GM19452 (cell line): Measurements from ENCODE around the gene DNAH9.

Experiments used
- ATAC-seq: cut with Tn5 transposase; IDR thresholded peaks from one replicate; pipeline ENCODE4 v1.9.1; 2021; ENCODE audit not compliant: unreplicated experiment

DNAH9 gene

DNA sequence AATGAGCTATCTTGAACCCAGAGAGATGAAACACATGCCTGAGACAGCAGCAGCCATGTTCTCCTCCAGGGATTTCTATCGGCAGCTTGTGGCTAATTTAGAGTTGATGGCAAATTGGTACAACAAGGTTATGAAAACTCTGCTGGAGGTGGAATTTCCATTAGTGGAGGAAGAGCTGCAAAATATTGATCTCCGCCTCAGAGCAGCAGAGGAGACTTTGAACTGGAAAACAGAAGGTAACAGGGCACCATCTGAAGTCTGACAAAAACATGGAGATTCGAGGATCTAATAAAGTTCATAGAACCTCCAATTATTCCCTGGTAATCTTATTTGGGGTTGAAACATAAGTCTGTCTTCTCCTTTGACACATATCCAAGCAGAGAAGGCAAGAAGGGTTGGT, 52.8 kb downstream of the DNAH9 start:
- ATAC-seq = no peak

DNA sequence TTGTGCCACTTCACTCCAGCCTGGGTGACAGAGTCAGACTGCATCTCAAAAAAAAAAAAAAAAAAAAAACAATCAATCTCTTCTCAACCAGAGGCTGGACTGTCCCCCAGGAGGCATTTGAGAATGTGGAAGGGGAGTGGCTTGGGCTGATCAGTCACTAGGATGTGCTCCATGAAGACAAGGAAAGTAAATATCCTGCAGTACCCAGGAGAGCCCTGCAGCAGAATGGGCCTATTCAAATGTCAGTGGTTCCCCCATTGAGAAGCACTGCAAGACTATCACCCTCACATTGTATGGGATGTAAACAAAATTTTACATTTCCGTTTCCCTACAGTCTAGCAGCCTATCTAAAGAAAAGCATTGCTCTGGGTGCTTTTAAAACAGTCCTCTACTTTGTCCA, 70.3 kb downstream of the DNAH9 start:
- ATAC-seq = no peak

DNA sequence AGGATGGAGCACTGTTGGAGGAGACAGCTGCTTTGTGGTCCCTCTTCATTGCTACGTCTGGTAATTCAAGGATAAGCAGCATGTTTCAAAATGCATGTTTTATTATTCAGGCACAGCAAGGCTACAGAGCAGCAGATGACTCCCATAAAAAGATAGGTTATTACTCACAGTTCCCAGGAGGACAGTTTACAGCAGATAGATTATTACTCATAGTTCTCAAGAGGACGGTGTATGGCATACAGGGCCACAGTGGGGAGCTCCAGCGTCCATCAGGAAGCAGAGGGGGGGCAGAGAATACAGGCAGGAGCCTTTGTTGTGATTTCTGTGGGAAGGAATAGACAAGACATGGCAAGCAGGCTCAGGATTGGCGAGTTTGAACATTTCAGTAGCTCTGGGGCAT, 72.9 kb downstream of the DNAH9 start:
- no peak for ATAC-seq

DNA sequence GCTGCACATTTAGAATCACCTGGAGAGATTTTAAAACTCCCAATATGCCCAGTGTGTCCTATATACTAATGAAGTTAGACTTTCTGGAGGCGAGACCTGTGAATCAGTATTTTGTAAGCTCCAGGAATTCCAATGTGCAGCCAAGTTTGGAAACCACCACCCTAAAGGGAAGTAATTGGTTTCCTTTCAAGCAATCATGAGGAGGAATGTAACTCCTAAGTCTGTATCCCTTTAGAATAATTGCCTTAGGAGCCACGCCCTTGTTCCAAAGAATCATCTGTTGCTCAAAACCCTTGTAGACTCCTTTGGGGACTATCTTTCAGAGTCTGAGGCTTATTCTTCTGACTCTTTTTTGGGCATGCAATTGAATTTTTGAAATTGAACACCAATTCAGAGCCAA, 84.4 kb downstream of the DNAH9 start:
- ATAC-seq = no peak

DNA sequence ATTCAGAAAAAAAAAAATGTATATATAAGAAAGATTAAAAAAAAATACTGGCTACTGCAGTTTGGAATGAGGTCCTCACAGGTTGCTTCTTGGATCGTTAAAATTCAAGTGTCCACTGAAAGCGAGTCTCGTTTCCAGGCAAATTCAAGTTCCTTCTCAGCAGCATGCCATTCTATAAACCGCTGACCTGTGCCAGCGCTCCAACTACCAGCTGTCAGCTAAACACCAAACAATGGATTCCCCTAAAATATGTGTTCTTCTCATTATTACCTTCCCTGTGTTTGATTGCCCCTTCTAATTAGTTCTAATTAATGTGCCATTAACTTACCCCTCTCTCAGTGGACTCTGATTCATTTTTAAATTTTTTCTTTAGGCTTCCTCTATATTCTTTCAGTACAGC, 92.4 kb downstream of the DNAH9 start:
- no peak for ATAC-seq

DNA sequence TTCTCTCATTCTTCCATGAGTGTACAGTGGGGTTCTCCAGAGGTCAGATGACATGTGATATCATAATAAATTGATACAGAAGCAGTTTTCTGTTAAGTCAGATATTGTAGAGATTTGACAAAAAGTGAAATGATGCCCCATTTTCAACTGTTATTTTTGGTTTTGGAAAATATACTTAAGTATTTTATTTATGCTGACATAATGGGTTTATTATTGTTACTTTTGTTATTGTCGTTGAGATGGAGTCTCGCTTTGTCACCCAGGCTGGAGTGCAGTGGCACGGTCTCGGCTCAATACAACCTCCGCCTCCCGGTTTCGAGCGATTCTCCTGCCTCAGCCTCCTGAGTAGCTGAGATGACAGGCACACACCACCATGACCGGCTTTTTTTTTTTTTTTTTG, 94.4 kb downstream of the DNAH9 start:
- no peak for ATAC-seq

DNA sequence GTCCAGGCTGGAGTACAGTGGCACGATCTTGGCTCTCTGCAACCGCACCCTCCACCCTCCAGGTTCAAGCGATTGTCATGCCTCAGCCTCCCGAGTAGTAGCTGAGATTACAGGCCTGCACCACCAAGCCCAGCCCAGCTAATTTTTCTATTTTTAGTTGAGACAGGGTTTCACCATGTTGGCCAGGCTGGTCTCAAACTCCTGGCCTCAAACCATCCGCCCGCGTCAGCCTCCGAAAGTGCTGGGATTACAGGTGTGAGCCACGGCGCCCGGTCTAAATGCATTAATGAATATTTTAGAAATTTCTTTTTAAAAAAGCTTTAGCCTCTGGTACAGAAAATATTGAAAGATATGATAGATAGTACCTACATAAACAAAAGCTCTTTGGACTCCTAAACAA, 95.0 kb downstream of the DNAH9 start:
- no peak for ATAC-seq

DNA sequence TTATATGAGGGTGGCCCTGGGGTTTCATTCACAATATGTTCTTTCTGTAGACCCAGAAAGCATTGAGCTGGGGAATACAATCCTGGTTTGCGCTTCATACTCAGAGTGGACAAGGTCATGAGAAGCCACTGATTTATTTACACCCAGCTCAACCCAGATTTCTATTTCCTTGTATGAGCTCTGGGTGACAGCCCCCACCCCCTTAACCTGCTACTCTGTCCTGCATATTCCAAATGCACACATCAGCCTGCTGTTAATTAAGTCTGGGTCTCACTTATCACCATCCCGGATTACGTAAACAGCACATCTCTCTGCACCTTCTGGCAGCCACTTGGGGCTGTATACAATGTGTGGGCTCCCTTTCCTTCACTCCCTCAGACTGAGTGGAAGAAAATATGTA, 102.4 kb downstream of the DNAH9 start:
- ATAC-seq = no peak

DNA sequence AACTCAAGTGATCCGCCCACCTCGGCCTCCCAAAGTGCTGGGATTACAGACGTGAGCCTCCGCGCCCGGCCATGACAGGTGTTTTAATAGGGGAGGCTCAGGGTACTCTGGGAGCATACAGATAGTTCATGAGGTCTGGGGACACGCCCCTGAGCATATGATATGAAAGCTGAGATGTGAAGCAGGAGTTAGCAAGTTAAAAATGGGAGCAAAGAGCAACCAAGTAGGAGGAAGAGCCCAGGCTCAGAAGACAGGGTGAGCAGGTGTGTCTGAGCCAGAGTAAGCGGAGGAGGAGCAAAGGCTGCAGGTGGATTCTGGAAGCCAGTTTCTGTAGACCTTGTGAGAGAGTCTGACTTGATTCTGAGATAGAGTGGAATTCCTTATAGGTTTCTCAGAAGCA, 103.6 kb downstream of the DNAH9 start:
- no peak for ATAC-seq

DNA sequence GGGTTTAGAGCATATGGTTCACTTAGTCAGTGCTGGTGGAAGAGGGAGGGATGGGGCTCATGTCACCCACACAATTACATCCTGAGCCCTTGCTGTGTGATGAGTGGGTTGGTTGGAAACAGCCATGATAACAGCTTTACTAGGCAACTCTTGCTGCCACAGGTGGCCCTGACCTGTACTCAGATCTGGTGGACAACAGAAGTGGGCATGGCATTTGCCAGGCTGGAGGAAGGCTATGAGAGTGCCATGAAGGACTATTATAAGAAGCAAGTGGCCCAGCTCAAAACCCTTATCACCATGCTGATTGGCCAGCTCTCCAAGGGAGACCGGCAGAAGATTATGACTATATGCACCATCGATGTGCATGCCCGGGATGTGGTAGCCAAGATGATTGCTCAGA, 105.8 kb downstream of the DNAH9 start:
- no peak for ATAC-seq

DNA sequence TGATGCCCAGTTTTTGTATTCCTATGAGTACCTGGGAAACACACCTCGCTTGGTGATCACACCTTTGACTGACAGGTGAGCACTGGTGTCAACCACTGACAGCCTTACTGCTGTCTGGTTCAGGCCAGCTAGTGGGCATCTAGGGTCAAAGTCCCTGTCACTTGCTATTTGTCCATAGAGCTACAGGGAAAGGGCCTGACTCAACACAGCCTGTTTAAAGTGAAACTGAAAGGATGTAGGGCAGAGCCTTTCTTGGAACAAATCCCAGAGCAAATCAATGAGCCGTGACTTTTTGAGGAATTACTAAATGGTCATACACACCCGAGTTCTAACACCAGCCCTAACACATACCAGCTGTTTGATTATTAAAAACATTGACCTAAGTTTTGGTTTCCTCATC, 106.8 kb downstream of the DNAH9 start:
- no peak for ATAC-seq

DNA sequence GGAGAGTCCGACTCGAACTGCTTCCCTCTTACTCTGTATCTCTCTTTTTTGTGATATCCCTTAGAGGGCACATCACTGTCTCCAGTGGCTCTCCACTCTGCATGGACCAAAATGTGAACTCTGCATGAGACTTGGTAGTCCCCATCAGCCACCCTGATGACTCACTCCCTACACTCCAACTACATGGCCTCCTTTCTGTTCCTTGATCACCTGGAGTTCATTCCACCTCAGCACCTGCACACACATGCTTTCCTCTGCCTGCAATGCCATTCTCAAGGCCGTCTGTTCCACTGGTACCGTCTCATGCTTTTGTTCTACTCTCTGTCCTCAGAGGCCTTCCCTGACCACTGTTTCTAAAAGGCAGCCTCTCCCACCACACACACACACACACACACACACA, 109.3 kb downstream of the DNAH9 start:
- ATAC-seq = no peak

DNA sequence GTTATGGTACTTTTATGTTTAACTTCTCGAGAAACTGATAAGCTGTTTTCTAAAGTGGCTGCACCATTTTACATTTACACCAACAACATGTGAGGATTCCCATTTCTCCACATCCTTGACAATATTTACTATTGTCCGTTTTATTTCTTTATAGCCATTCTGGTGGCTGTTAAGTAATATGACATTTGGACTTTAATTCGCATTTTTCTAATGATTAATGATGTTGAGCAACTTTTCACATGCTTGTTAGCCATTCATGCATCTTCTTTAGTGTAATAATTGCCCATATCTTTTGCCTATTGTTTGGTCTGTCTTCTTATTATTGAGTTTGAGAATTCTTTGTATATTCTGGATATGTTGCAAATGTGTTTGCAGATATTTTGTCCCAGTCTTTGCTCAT, 114.2 kb downstream of the DNAH9 start:
- ATAC-seq = no peak

DNA sequence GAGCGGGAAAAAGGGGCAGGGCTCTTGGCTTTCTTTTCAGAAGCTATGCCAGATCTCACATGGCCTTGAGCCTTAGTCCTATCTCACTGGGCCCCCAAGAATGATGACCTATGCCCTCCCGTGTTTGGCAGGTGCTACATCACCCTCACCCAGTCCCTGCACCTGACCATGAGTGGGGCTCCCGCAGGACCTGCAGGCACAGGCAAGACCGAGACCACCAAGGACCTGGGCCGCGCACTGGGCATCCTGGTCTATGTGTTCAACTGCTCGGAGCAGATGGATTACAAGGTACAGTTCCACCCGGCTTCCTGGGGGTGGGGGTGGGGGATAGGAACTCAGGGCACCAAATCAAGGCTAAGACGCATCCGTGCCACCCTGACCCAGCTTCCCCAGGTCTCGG, 120.9 kb downstream of the DNAH9 start:
- ATAC-seq = no peak

DNA sequence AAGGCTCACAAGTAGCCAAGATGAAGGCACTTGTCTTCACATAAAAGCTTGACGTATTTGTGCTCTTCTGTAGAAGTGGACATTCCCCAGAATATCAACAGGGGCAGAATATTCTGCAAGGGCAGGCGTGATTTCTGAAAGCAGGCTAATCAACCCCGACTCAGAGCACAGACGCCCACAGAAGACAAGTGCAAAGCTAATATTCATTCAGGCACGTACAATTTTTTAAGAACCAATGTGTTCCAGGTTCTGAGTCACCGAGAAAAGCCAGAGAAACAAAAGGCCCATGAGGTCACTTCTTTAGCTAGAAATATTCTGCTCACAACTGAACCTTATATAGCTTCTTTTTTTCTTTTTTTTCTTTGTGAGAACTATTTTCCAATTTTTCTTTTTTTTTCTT, 121.6 kb downstream of the DNAH9 start:
- ATAC-seq = no peak

DNA sequence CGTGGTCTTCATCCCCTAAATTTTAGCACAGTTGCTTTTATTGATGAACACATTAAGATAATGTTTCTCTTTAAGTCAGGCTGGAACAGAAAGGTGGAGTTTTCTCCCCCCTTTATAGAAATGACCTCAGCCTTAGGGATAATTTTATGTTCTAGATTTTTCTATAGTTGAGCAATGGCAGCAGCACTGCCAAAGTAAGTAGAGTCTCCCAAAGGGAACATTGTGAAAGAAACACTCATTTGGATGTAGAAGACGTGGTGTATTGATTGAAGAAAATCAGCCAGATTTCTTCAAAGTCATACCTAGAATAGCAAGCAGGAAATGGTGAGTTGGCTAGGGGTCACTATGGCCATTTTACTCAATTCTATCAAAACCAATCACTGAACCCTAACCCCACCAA, 122.5 kb downstream of the DNAH9 start:
- no peak for ATAC-seq

DNA sequence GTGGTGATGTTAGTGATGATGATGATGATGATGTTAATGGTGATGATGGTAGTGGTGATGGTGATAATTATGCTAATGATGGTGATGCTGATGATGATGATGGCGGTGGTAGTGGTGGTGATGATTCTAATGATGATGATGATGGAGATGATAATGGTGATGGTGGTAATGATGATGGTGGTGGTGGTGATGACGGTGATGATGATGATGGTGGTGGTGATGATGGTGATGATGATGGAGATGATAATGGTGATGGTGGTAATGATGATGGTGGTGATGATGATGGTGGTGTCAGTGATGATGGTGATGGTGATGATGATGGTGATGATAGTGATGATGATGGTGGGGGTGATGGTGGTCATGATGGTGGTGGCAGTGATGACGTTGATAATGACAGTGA, 132.5 kb downstream of the DNAH9 start:
- ATAC-seq = no peak

DNA sequence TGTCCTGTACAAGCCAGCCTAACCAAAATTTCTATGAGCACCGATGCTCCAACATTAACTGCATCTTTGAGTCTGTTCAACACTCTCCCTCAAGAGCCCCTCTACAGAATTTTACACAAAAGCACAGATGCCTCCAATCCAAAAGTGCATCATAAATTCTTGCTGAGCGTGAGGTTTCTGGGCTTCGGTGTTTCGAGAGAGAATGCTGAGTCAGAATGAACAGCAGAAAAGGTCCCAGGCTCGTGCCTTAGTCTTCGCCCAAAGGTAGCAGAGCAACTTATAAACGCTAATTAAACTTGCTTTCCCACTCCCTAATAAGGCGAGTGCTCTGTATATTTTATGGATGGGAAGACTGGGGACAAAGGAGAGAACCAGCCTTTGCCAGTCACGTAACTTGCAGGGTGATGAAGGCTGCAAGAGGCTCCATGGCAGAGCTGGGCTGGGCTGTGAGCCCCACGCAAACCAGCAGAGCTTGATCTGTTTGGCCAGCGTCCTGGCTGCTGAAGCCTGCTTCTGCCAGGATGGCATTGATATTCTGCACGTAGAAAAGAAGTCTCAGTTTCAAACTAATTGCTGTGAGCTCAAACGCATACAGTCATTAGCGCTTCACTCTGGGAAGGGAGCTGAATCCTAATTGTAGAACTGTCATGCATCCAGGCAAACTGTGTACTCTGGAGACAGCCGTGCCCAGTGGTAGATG, 138.5 kb downstream of the DNAH9 start:
- no peak for ATAC-seq

DNA sequence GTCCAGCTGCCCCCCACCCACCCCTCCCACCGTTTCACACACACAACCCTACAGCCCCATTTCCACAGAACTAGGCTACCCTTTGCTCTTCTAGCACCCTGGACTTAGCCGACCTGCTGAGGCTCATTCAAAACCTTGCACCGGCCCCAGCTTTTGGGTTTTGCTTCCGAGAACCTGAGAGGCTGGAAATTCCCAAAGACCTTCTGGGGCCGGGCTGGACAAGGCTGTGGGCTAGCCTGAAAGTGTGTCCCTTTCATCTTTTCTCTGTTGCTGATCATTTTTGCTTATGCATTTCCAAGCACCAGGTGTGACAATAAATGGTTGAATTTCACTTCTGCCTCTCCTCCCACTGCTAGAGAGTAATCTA, 139.0 kb downstream of the DNAH9 start:
- ATAC-seq = no peak

DNA sequence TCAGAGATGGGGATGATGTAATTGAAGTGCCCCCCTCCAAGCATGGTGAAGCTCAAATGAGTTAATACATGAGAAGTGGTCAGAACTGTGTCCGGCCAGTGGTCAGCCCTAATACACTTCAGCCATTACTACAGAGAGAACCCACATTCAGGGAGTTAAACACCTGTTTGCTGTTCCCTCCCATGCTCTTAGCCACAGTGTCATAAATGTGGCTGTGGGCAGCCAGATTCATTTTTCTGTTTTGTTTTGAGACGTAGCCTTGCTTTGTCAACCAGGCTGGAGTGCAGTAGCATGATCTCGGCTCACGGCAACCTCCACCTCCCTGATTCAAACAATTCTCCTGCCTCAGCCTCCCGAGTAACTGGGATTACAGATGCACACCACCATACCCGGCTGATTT, 139.9 kb downstream of the DNAH9 start:
- ATAC-seq = no peak

DNA sequence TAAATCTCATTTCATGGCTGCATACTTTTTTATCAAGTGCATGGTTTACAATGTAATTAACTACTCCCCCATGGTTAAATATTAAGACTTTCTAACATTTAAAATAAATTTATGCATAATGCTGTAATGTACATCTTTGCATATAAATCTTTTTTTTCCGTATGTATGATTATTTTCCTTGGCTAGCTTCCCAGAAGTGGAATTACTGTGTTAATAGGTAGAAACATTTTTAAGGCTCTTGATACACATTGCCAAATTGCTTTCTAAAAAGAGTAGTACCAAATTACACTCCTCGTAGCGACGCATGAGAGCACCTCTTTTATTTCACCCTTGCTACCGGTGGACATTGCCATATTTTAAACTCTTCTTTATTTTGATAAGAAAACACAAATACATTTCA, 141.1 kb downstream of the DNAH9 start:
- ATAC-seq = no peak

DNA sequence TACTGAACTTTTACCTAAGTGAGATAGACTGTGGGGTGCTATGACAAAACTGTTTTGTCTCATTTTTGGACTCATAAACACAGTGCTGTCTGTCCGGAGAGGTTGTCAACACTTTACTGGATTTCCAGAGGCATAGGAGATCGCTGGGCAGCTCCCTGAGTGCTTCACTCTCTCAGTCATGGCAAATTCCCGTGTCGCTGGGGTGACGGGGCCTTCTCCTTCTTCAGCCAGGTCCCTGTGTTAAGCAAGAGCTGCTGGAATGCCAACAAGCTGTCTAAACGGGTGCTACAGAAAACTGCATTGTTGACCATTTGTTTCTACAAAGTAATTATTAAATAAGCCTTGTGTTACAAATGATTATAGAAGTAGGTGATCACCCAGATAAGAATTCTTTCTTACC, 141.6 kb downstream of the DNAH9 start:
- ATAC-seq = no peak

DNA sequence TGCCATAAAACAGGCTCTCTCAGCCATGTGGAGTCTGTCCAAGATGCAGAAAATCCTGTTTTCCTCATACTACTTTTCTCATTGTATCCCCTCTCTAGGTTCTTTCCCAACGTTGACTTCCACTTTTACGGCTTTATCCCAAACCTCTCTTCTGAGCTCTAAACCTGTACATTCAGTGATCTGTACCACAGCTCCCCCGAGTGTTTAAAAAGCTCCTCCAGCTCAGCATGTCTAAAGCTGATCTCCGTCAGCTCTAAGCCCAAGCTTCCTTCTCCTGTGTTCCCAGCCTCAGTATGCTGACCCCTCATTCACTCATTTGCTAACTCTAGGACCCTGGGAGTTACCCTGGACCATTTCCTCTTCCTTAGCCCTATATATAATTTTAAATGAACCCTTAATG, 144.6 kb downstream of the DNAH9 start:
- no peak for ATAC-seq

DNA sequence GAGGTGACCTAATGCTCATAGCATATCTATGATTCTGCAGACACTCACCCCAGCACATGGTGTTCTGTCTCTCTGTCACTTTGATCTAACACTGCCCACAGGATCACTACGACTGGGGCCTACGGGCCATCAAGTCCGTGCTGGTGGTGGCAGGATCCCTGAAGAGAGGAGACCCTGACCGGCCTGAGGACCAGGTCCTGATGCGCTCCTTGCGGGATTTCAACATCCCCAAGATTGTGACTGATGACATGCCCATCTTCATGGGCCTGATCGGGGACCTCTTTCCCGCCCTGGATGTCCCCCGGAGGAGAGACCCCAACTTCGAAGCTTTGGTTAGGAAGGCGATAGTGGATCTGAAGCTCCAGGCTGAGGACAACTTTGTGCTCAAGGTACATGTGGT, 146.4 kb downstream of the DNAH9 start:
- no peak for ATAC-seq
